Measurements from ENCODE around the gene CYP26C1.

The CYP26C1 gene

GRCh38 chr10:93064874-93065660 lies 4.5 kb downstream of the CYP26C1 start:
- DNase-seq: no peak

DNA sequence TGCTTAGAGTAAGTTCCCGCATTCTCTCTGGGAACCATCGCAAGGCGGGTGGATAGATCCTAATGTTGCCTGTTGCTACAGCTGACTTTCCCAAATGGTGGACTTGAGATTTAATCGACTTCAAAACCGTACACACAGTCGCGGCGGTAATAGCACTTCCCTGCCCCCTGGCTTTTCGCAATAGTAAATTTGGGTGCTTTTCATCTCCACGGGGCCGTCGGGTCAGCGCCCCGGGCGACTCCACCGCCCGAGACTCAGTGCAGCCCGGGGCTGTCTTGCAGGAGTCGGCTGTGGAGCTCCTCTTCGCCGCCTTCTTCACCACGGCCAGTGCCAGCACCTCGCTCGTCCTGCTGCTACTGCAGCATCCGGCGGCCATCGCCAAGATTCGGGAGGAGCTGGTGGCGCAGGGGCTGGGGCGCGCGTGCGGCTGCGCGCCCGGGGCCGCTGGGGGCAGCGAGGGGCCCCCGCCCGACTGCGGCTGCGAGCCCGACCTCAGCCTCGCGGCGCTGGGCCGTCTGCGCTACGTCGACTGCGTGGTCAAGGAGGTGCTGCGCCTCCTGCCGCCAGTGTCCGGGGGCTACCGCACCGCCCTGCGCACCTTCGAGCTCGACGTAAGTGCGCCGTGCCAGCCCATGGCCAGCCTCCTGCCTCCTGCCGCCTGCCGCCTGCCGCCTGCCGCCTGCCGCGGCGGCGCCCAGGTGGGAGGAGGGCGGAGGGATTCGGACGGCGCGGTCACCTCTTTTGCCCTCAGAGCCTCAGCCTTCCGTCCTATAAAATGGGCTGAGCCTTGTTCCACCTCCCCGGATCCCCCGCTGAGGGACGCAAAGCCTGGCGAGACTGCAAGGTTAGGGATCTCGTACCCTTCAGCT lies 5.3 kb downstream of the CYP26C1 start:
- no peak for DNase-seq

DNA sequence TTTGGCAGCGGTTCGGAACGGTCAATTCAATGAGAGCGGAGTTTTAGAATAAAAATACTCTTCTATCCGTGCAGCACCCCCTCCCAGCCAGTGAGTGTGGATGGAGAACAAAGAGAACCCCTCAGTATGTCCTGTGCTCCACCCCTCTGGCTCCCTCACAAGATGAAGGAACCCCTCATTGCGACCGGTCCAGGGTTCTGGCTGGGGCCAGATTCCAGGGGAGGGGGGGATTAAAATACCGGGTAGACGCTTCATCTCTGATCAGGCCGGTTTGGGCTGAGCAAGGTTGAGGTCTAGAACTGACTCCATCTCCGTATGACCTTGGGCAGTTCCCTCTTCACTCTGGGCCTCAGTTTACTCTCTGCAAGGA lies 5.9 kb downstream of the CYP26C1 start:
- no peak for DNase-seq

DNA sequence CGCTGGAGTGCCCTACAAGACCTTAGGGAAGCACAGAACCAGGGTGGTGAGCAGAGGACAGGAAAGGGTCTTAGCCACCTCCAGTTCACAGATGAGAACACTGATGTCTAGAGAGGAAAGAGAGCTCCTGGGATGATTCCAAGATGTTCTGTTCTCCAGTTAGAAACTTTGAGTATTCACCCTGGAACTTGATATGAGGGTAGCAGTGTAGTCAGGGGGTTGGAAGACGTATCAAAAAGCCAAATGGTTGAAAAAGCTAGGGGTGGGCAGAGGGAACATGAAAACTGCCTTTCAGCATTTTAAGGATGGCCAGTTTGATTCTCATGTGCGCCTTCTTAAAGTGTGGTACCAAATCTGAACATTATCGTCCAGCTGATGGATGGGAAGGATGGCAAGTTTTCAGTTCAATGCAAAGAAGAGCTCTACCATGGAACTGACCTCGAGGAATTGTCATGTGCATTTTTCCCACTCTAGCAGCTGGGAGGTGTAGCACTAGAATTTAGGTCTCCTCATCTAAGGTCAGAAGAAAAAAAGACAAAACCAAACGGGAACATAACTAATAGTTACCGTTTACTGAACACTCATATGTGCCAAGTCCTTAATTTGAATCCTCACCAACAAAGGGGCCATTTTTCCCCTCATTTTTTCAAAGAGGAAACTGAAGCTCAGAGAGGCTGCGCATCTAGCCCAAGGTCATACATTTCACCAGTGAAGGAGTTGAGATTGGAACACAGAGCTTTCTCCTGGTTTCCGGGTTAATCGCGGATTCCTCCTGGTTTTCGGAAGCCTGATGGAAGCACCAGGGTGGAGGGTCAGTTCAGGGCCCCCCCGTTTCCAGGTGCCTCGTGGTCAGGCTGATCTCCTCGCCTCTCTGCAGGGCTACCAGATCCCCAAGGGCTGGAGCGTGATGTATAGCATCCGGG lies 7.1 kb downstream of the CYP26C1 start:
- no peak for DNase-seq

- DNase-seq: no peak
These were observed 8.0 kb downstream of the CYP26C1 start for GRCh38 chr10:93068411-93069244.

GRCh38 chr10:93069245-93069561 lies 8.6 kb downstream of the CYP26C1 start:
- DNase-seq: no peak

DNA sequence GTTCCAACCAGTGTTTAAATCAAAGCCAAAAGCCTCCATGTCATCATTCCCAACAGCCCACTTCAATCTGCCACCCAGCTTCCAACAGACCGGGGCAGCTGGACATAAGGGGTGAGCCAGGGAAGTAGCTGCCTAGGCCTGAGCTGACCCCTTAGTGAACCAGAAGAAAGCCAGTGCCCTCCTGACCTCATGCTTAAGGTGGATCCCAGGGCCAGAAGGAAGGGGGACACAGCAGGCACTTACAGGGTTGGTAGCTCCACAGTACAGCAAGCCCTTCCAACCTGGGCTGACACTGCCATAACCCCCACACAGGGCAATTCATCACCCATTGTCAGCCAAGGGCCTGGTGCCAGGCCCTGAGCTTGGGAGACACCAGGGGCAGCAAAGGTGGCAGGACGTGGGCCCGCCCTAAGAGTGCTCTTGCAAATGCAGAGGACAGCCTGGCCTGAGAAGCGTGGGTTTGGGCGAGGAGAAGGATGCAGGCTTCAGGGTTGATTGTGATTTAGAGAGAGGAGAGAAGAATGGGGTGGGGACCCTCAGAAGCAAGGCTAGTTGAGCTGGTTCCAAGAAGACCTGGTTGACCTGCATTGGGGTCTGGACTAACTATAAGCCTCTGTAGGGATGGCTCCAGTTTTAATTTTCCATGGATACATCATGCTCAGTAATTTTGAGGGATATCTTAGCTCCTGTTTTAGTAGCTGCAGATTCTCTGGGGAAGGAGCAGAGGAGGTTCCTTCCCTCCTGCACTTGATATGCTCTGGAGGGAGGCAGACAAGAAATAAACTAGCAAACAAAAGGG lies 10.0 kb downstream of the CYP26C1 start:
- no peak for DNase-seq

- DNase-seq: no peak
These were observed 10.5 kb downstream of the CYP26C1 start for GRCh38 chr10:93071177-93071472.

DNA sequence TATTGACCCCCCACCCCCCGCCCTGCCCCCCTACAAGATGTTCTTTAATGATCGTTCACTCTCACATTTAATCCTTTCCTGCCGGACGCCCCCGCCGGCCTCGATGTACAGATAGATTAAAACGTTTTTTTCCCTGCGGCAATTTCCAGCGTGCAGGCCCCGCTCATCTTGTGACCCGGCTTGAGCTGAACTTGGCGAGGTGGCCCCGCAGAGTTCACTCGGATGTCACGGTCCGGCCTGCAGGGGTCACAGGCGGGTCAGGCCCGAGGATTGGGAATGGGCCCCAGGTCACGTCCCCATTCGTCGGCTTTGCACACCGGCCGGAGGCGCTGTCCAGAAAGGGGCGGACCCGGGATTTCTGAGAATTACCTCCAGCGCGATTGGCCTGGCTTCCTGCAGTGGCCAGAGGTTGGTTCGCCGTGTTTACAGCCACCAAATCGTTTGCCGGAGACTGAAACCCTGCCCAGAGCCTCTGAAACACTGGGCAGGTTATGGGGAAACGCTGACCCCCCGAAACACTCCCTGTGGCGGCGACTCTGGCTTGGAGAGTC lies 11.2 kb downstream of the CYP26C1 start:
- DNase-seq: no peak

- DNase-seq: no peak
These were observed 11.7 kb downstream of the CYP26C1 start for GRCh38 chr10:93072225-93072712.

DNA sequence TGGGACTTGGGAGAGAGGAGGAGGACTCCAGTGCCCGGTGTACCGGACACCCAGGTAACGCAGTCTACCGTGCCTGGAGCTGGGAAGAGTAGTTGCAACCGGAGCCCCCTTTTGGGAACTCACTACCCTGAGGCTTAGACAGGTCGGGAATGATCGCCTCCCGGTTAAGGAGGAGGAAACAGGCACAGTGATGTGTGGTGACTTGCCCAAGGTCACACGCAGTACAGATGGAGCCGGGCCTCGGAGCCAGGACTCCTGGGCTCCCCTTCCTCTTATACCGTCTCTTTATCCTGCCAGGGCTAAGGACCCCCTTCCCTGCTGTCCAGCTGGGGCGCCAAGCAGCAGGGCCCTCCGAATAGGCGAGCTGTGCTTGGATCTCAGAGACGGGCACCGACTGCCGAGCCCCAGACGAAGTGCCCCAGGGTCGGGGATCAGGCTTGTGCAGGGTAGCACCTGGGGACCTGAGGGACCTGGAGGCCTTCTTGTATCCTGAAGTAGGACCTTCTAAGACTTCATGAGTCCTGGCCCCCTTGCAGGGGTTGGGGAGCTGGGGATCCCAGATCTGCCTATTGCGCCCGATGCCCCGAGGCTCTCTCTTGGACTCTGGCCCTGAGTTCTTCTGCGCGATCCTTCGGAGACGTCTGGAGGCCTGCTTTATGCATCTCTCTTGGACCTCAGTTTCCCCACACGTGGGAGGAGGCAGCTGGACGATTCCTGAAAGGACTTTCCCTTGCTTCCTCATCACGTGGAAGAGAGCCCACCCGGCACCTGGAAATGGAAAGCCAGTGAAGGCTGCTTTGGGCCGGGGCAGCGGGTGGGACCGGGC lies 12.3 kb downstream of the CYP26C1 start:
- no peak for DNase-seq

- no peak for DNase-seq
These were observed 13.0 kb downstream of the CYP26C1 start, which contains the start of gene CYP26A1 for GRCh38 chr10:93073539-93074146. CYP26A1 (plus strand) TSS chr10:93073893; CDS start chr10:93073935, 42 bp downstream.

- DNase-seq: no peak
These were observed 13.6 kb downstream of the CYP26C1 start for GRCh38 chr10:93074147-93074596.

DNA sequence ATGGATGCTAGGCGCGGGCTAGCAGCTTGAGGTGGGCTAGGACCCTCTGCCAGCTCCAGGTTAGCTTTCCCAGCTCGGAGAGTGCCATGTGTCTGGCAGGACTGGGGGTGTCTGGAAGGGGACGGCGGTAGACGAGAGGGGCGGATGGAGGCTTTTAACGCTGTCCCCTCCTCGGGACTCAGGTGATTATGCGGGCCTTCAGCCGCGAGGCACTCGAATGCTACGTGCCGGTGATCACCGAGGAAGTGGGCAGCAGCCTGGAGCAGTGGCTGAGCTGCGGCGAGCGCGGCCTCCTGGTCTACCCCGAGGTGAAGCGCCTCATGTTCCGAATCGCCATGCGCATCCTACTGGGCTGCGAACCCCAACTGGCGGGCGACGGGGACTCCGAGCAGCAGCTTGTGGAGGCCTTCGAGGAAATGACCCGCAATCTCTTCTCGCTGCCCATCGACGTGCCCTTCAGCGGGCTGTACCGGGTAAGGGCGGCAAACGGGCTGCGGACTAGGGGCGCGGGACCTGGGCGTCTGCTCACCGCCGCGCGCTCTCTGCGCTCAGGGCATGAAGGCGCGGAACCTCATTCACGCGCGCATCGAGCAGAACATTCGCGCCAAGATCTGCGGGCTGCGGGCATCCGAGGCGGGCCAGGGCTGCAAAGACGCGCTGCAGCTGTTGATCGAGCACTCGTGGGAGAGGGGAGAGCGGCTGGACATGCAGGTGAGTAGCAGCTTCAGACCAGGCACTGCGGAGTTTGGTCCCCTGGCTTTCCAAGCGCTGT lies 14.2 kb downstream of the CYP26C1 start:
- DNase-seq: no peak

DNA sequence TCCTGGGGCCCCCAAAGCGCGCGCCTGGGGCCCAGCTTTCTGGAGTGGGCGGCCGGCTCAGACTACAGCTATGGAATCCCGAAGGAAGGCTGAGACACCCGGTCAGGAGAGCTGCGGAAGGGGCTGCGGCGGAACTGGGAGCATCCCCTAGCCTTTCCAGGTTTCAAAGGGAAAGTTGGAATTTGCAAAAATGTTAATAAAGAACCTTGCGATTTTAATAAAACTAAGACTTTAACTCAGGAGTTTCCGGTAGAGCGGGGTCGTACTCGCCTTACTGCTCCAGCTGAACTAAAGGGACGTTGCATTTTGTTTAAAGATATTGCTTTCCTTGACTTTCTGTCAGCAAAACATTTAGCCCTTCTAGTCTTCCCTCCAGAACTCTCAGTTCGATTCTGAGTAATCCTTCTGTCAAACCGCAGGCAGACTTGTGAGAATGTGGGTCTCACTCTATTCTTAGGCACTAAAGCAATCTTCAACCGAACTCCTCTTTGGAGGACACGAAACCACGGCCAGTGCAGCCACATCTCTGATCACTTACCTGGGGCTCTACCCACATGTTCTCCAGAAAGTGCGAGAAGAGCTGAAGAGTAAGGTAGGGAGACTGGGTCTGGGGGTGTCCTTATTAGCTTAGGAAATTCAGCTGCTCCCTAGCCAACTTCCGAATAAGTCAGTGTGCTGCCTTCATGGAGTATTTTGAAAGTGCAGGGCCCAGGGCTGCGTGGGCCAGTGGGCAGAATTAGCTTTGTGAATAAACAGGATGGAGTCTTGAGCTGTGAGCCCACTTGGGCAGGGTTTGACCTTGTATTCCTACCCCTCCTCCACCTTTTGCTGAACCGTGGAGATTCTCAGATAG lies 15.0 kb downstream of the CYP26C1 start:
- no peak for DNase-seq

DNA sequence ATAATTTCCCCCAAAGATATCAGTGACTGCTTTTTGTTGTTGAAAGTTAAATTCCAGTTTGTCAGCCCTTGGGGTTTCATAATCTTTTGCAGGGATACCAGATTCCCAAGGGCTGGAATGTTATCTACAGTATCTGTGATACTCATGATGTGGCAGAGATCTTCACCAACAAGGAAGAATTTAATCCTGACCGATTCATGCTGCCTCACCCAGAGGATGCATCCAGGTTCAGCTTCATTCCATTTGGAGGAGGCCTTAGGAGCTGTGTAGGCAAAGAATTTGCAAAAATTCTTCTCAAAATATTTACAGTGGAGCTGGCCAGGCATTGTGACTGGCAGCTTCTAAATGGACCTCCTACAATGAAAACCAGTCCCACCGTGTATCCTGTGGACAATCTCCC lies 16.3 kb downstream of the CYP26C1 start:
- DNase-seq: no peak

DNA sequence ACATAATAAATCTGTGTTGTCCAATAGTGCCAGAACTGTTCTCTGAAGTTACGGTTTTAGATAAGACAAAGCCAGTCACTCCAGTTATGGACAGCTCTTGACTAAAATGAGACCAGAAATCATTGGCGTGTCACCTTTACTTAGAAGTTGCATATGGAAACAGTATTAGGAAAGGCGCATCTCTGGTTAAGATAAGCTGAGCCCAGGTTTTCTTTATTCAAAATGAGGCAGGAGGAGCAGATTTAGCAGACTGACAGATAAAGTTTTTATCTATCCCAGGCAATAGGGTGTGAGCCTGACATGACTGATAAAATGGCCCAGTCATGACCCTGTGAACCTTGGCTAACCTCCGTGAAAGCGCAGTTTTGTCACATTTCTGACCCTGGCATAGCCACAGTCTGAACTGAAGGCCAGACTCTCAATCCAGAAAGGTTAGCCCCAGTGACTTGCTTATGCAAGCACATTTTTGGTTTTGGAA lies 17.3 kb downstream of the CYP26C1 start:
- no peak for DNase-seq
